HG02943 (cell line): ENCODE data around the gene MAGI2.

Experiments
- ATAC-seq: cut with Tn5 transposase; IDR thresholded peaks from one replicate; pipeline ENCODE4 v1.9.1; 2021; ENCODE audit warnings: mild to moderate bottlenecking, low read depth, moderate library complexity; ENCODE audit not compliant: unreplicated experiment

Gene MAGI2

DNA sequence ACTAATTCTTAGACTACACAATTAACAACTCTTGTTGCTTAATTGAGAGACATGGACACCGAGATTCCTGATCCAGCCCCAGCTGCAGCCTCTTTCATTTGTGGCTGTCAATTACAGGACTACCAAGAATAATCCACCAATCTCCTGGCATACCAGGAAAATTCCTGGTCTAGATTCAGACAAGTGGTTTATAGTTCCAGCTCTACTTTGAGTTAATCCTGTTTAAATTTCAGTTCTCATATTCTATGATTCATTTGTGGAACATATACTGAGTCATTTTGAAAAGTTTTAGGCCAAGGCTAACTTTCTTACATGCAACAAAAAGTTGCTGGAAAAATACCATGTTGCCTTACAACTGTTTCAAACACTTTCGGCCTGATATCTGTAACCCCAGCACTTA lies 253.5 kb downstream of the MAGI2 start:
- ATAC-seq: no peak

DNA sequence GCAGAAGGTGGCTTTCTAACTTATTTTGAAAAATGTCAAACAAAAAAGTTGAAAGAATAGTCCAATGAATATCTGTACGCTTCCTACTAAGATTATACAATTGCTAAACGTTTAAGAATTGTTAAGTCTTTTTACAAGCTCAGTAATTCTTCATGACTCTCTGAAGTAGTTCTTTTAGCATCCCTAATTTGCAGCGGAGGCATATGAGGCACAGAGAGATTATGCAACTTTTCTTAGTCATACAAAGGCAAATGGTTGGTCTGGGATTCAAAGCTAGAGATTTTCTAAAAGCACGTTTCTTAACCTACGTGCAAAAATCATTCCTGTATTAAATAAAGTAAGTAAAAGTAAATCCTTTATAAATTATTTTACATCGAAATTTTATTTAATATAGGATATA lies 254.2 kb downstream of the MAGI2 start:
- ATAC-seq: no peak

DNA sequence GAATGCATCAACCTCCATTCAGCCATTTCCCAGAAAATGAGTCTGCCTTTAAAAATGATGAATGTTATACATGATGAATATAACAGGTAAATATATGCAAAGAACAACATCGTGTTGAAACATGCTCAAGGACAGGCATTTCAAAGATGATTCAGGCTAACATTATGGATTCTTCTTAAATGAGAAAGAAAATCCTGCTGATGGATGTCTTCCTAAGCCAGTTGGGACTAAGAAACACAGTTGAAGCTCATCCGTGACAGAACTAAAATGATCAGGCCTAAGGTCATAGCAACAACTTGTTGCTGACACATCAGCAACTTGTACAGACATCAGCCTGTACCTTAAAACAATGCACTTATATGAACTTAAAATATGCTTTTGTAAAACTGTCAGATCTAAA lies 267.9 kb downstream of the MAGI2 start:
- no peak for ATAC-seq

DNA sequence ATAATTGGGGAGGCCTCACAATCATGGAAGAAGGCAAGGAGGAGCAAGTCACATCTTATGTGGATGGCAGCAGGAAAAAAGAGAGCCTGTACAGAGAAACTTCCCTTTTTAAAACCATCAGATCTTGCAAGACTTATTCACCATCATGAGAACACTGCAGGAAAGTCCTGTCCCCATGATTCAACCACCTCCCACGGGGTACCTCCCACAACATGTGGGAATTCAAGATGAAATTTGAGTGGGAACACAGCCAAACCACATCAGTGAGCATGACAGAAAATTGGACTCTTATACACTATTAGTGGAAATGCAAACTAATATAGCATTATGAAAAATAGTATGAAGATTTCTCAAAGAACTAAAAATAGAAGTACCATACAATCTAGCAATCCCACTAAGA lies 271.2 kb downstream of the MAGI2 start:
- ATAC-seq: no peak

DNA sequence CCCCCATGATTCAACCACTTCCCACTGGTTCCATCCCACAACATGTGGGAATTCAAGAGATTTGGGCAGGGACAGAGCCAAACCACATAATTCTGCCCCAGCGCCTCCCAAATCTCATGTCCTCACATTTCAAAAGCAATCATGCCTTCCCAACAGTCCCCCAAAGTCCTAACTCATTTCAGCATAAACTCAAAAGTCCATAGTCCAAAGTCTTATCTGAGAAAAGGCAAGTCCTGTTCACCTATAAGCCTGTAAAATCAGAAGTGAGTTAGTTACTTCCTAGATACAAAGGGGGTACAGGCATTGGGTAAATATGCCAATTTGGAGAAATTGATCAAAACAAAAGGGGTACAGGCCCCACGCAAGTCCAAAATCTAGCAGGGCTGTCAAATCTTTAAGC lies 272.9 kb downstream of the MAGI2 start:
- no peak for ATAC-seq

DNA sequence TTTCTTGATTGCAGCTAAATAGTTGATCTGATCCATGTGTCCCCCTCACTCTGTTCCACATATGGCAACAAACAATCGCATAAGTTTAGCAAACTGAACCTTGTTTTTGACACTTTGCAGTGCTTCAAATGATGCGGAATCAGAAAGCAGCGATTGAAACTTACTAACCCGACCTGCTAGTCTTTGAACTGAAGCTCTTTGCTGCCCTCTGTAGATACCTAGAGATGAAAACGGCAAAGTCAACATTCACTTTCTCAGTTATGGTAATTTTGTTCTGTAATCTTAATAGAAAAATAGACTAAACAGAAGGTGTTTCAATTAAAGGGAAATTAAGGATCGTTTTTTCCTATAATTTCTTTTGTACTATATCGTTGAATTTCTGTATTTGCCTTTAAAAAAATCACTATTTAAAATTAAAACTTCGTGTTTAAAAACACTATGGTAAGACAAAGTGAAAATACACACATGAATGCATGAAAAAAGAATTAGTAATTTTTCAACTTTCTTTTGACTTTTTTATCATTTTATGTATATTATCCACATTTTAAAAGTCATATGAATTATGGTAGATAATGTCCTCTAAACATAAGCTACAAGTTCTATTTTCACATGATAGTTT lies 276.5 kb downstream of the MAGI2 start:
- ATAC-seq: no peak

DNA sequence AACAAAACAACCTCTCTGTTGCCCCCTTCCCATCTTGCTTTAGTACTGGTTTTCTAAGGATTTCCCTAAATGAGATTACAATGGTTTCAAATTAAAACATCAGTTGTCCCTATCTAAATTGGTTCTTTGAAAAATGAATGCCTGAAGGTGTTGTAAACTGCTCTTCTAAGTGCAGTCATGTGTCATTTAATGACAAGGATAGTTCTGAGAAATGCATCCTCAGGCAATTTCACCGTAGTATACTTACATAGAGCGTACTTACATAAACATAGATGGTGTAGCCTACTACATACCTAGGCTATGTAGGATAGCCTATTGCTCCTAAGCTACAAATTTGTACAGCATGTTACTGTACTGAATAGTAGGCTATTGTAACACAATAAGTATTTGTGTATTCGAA lies 278.1 kb downstream of the MAGI2 start:
- no peak for ATAC-seq

DNA sequence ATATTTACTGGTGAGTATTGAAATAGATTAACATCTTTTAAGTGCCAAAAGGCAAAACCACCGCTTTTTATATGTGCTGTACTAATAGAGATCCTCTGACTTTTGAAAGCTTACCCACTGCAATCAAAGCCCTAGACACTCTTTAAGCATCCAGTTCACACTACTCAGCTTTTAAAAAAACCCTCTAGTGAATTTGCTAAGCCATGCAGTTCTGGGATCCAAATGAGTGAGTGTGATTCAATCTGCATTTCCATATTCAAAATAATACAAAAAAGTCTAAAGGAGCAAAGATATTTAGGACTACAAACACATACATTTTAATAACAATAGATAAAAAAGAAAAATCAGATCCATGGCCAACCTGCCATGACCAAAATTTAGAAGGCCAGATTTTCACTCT lies 288.2 kb downstream of the MAGI2 start:
- ATAC-seq: no peak

DNA sequence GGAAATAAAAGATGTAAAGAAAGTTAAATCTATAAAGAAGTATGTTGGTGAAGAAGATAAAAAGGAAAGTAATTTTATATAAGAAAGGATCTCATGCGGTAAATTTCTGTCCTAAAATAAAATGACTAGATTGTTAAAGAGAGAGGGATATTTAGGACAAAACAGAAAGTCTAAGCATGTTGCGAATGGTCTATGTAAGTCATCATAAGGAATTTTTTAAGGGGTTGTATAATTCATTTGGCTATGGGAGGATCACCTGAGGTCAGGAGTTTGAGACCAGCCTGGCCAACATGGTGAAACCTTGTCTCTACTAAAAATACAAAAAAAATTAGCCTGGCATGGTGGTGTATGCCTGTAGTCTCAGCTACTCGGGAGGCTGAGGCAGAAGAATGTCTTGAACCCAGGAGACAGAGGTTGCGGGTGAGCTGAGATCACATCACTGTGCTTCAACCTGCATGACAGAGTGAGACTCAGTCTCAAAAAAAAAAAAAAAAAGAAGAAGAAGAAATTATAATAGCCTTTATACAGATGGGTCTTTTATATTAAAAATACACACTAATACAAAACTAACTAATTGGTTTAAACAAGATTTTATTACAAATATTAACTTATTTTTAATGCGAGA lies 294.3 kb downstream of the MAGI2 start:
- no peak for ATAC-seq

DNA sequence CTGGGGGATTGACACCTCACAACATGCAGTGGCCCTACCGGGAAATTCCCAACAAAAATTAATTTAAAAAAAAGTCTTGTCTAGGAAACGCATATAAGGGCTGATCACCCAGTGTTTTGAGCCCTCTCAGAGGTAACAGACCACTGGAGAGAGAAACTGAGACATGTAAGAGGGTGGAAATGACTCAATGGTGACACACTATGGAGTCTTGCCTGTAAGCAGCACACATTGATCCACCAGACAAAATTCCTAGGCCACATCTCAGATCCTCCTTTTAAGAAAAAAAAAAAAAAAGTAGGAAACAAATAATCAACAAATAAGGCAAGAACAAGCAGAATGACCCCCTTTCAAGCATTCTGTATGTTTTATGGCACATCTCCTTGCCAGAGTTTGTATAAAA lies 296.2 kb downstream of the MAGI2 start:
- no peak for ATAC-seq

DNA sequence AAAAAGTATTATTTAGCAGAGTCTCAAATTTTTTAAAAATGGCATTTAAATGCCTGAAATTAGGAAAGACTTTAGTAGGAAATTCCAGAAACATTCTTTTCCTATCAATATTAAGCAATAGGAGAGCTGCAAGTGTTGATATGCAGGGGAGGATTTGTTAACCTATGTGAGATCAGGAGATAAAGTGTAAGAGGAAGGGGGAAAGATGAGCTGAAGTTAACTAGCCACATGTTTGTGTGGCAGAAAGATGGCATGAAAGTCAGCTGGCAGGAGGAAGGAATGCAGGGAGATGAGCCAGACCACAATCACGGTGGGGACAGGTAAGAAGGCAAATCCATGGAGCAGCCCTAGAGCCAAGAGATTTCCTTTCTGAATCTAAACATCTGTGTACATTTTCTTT lies 303.6 kb downstream of the MAGI2 start:
- ATAC-seq: no peak

DNA sequence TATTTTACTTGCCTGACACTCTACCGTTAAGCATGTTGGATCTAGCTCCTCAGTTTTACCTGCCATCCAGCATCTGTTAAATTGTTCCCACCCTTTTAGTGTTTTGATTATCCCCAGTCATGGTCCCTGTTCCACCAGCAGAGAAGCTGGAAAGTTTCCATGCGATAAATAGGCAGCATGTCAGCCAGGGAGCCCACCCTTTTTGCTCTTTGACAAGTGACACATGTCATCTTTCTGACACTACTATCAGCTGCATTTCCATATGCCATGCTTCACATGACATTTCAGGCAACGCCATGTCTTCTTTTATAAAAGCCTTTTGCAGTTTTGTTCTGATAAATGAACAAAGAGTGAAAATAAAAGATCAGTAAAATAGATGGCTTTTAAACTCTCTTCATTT lies 310.8 kb downstream of the MAGI2 start:
- ATAC-seq: no peak

DNA sequence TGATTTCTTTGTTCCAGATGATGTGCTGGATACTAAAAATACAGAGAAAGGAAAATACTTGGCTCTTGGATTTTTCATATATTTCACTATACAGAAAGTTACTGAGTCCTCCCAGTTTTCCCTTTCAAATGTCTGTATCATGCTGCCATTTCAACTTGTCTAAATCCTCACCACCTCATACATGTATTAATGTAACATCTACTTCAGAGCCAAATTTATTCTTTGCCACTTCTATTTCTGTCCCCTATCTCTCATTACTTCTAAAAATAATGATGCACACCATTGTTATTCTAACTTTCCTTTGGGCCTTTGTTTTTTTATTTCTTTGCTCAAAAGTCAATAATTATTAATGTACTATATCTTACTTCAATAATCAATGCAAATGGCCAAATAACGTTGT lies 312.2 kb downstream of the MAGI2 start:
- ATAC-seq: no peak

DNA sequence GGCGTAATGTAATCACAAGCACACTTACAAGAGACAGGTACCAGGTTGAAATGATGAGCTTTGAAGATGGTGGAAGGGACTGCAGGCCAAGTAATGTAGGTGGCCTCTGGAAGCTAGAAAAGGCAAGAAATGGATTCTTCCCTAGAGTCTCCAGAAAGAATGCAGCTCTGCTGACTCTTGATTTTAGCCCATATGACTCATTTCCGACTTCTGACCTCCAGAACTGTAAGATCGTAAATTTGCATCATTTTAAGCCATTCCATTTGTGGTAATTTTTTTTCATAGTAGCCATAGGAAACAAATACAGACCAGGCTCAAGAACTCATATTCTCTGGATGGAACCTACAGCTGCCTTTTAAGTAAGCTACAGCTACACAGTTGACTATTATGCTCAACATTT lies 315.5 kb downstream of the MAGI2 start:
- no peak for ATAC-seq

DNA sequence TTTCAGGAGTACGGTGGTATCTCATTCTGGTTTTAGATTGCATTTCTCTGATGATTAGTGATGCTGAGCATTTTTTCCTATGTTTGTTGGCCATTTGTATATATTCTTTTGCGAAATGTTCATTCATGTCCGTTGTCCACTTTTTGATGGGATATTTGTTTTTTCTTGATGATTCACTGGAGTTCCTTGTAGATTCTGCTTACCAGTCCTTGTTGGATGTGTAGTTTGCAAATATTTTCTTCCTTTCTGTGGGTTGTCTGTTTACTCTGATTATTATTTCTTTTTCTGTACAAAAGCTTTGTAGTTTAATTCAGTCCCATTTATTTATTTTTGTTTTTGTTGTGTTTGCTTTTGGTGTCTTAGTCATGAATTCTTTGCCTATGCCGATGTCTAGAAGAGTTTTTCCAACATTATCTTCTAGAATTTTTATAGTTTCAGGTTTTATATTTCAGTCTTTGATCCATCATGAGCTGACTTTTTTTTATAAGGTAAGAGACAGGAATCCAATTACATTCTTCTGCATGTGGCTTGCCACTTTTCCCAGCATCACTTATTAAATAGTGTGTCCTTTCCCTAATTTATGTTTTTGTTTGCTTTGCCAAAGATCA lies 320.5 kb downstream of the MAGI2 start:
- ATAC-seq: no peak

DNA sequence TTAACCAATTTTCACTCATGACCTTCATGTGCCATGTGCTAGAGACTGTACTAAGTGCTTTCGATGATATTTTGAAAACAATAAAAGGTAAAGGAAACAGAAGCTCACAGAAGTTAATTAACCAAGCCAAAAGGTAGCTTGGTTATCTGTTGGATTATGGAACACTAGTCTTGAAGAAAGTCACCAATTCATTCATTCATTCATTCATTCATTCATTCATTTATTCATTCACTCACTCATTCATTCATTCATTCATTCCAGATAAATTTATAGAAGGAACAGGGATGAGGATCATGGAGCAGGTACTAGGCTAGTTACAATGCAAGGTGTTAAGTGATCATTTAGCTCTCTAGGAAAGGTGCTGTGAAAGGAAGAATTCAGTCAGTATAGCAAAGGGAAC lies 322.8 kb downstream of the MAGI2 start:
- ATAC-seq: no peak

DNA sequence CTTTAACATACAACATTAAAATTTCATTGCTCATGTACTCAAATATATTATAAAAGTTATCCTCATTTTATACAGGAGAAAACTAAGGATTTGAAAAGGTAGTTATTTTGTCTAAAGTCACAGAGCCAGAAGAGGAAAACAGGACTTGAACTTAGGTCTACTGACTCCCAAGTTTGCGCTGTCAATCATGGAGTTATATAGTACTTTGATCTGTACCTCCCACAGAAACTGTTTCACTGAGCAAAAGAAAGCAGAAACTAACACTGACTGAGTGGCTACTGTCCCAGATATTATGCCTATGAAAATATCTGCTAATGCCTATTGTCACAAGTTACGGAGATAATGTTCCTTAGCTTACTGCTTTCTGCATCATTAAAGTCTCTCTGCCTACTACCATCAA lies 329.1 kb downstream of the MAGI2 start:
- no peak for ATAC-seq

DNA sequence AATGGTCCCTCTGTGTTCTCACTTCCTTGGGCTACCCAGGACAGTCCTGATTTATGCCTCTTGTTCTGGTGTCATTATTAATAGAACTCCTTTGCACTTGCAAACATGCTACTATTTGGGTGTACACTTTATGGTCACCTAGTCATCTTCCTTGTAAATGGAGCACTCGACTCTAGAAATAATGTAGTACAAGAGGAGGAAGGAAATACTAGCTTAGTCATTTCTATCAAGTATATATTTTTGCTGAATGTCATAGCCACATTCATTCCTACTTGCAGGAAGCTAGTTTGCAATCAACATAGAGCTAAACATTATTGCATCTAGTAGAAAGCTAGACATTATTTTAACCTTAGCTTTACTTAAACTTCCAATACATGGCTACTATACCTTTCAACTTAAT lies 335.3 kb downstream of the MAGI2 start:
- ATAC-seq: no peak

DNA sequence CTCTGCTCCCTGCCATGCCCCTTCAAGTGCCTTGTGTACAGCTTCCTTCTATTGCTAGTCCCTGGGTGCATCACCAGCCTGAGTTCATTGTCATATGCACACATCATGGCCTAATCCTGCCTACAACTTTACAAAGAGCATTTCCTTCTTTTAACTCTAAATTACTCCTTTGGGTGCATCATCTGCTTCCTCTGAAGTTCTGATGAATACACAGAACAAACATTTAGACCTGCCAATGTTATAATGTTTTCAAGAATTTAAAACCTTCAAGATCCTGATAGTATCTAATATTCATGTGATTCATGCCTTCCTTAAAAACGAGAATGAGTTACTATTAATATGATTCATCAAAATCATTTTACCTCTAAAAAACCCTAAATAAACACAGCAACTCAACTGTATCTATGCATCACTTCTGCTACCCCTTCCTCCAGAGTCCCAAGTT lies 357.1 kb downstream of the MAGI2 start:
- ATAC-seq: no peak

DNA sequence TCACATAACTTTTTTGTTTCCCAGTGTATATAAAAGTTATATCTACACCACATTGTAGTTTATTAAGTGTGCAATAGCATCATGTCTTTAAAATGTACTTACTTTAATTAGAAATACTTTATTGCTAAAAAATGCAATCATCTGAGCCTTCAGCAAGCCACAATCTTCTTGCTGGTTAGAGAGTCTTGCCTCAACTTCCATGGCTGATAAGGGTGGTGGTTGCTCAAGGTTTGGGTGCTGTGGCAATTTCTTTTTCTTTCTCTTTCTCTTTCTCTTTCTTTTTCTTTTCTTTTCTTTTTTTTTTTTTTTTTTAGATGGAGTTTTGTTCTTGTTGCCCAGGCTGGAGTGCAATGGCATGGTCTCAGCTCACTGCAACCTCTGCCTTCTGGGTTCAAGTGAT lies 360.0 kb downstream of the MAGI2 start:
- ATAC-seq: no peak

DNA sequence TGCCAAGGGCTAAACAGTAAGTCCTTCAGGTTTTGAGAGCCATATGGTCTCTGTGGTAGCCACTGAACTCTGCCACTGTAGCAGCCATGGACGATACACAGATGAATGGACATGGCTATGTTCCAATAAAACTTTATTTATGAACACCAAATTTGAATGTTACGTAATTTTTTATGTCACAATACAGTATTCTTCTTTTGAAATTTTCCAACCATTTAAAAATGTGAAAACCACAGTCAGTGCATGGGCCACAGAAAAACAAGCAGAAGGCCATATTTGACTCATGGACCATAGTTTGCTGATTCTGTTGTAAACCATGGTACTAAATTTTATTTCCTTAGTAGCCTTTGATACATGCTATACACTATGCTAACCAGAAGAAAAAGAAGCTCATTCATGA lies 361.8 kb downstream of the MAGI2 start:
- no peak for ATAC-seq

DNA sequence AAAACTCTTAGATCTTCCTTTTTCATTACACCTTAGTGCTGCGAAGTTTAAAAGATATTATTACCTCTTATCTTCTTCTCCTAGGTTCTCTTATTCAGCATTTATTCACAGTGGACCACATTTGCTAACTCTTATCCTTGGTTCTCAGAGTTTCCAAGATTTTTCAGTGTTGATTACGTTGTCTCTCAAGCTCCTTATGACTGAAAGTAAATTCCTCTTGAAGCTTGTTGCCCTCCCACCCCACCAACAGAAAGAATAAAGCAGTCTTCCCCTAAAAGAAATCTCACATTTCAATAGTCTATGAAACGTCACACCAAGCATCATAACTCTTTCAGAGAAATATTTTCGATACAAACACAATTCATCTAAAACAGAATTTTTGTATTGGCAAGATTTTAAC lies 362.5 kb downstream of the MAGI2 start:
- ATAC-seq: no peak
